Activated naive CD4-positive, alpha-beta T cell treated with anti-CD3 and anti-CD28 coated beads, Interleukin-2, amount 50 U/mL, for 24 hours (primary cell): Measurements from ENCODE around the gene TMEM178B.
"Not testable (repeated sequence)": the region's sequence is repeated elsewhere in the genome, so short reads cannot be mapped to it uniquely, and the experiment has no call there.

ENCODE experiments used
- H3K27ac Mint-ChIP-seq: one replicate; pipeline ENCODE4 v1.8.0; 2021; ENCODE audit warnings: mild to moderate bottlenecking, mixed read lengths
- H3K27me3 Mint-ChIP-seq: one replicate; pipeline ENCODE4 v1.8.0; 2021; ENCODE audit warnings: mixed read lengths
- H3K36me3 Mint-ChIP-seq: one replicate; pipeline ENCODE4 v1.8.0; 2021; ENCODE audit warnings: mixed read lengths
- H3K4me1 Mint-ChIP-seq: one replicate; pipeline ENCODE4 v1.8.0; 2021; ENCODE audit warnings: mixed read lengths
- H3K4me3 Mint-ChIP-seq: one replicate; pipeline ENCODE4 v1.8.0; 2021; ENCODE audit warnings: mild to moderate bottlenecking, mixed read lengths
- H3K9me3 Mint-ChIP-seq: one replicate; pipeline ENCODE4 v1.8.0; 2021; ENCODE audit warnings: mixed read lengths

TMEM178B gene

DNA sequence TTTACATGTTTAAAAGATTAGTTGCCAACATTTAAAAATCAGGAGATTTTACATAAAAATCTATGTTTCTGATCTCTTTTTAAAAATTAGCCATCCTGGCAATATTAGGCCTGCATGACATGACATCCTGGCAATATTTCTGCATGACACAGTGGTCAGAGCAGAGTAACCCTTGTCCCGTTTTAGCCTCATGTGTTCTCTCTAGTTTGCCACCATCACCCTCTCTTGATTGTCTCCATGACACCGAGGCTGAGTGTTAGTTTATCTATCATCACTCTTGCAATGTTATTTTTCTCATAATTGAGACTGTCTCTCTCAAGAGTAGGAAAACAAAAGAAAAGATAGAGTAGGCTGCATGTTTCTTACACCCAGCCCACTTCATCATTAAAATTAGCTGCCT lies 287.6 kb downstream of the TMEM178B start:
- no peak overlapping the region for H3K4me3 Mint-ChIP-seq
- H3K27ac Mint-ChIP-seq, result no peak overlapping the region
- H3K9me3 Mint-ChIP-seq, result no peaks in the 10 kb centered on the region
- H3K36me3 Mint-ChIP-seq, result no peaks in the 10 kb centered on the region
- H3K27me3 Mint-ChIP-seq, result peaks cover 1% of the 10 kb centered on the region
- no peaks in the 10 kb centered on the region for H3K4me1 Mint-ChIP-seq

DNA sequence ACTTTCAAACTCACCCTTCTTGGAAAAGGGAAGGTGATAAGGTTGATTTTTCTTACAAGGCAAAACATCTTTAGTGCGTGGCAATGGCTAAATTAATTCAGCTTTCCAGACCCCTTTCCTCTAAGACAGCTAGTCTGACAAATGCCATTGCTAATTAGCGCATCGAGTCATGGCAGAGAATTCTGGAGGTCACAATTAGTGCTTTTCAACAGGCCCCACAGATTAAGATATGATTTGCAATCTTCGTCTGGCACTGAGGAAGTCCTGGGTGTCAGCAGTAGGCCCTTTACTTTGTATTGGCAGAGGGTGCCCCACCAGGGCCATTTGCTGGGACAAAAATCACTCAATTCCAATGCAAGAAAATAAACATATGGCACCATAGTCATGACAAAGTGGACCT lies 288.1 kb downstream of the TMEM178B start:
- H3K4me1 Mint-ChIP-seq, result no peaks in the 10 kb centered on the region
- no peaks in the 10 kb centered on the region for H3K36me3 Mint-ChIP-seq
- H3K9me3 Mint-ChIP-seq, result no peaks in the 10 kb centered on the region
- H3K27ac Mint-ChIP-seq, result no peak overlapping the region
- H3K27me3 Mint-ChIP-seq, result peaks cover 1% of the 10 kb centered on the region
- no peak overlapping the region for H3K4me3 Mint-ChIP-seq

DNA sequence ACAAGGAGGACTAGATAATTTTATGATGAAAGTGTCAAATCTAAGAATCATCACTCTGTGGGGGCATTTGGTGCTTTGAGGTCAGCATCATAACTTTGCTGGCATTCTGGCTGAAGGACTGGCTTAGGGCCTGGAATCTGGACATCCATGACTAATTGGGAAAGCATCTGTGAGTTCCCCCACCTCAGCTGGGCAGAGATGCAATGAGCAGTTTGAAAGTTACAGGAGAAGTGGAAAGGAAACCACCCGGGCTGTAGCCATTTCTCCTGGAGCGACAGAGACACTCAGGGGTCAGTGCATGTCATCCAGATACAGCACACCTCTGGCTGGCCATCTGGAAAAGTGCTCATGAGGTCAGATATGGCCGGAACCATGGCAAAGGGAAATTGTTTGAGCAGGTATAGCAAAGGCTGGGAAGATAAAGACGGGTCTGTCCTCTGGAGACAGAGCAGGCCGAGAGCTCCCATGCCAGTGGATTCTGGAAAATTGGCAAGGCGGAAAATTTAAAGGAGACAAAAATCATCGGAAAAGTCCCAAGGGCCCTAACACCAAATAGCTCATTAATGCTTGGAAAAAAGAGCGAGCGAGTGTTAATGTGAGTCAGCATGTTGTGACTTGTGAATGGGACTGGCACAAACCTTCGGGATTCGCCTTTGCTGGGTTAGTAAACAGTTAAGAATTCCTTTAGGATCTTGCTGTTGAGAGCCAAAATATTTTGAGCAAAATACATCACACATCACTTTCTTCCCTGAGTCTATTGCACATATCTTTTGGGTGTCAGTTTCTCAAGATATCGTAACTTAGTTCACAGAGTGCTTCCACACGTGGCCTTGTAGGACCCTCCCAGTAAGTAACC lies 288.9 kb downstream of the TMEM178B start:
- Mint-ChIP-seq H3K27ac (no peak overlapping the region), H3K4me3 (no peak overlapping the region), H3K9me3 (no peaks in the 10 kb centered on the region), H3K4me1 (no peaks in the 10 kb centered on the region), H3K27me3 (peaks cover 1% of the 10 kb centered on the region), H3K36me3 (no peaks in the 10 kb centered on the region)

DNA sequence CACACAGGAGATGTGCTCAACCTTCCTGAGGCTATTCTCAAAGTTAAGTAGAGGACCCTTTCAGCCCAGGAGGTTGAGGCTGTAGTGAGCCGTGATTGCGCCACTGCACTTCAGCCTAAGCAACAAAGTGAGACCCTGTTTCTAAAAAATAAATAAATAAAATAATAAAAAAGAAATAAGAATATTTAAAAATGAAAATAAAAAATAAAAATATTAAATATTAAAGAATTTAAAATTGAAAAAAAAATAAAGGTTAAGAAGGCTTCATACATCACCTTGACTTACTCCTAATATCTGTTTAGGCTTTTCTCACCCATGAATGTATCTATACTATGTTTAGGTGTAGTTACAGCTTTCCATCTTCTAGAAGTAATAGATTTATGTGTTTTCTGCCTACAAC lies 289.9 kb downstream of the TMEM178B start:
- Mint-ChIP-seq H3K36me3 (no peaks in the 10 kb centered on the region), H3K9me3 (no peaks in the 10 kb centered on the region)

DNA sequence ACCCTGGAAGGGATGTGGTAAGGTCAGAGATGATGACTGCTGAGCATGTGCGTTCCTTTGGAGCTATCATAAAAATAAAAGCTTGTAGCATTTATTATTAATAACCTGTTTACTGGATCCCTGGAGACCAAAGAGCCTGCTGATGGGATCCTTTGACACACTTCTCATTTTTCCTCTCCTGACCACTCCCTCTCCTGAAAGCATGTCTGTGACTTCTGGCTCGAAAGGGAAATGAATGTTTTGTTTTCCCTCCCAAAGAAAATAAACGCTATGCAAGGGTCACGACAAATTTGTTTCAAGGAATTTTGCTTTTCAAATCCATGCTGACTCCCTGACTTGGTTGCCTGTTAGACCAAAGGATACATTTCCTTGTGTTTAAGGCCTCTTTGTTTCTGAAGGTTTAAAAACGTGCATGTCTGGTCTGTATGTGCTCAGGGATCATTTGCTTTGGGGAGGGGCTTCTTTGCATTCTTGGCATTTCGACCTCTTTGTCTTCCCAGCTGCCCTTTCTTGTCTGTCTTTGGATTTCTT lies 292.3 kb downstream of the TMEM178B start:
- Mint-ChIP-seq H3K27me3 (peaks cover 1% of the 10 kb centered on the region), H3K36me3 (no peaks in the 10 kb centered on the region), H3K4me3 (no peak overlapping the region), H3K9me3 (no peaks in the 10 kb centered on the region), H3K4me1 (no peaks in the 10 kb centered on the region), H3K27ac (no peak overlapping the region)

More for the DNA sequence above, 289.9 kb downstream of the TMEM178B start:
- H3K27me3 Mint-ChIP-seq, result peaks cover 1% of the 10 kb centered on the region
- H3K27ac Mint-ChIP-seq, result no peak overlapping the region
- H3K4me3 Mint-ChIP-seq, result no peak overlapping the region
- no peaks in the 10 kb centered on the region for H3K4me1 Mint-ChIP-seq

DNA sequence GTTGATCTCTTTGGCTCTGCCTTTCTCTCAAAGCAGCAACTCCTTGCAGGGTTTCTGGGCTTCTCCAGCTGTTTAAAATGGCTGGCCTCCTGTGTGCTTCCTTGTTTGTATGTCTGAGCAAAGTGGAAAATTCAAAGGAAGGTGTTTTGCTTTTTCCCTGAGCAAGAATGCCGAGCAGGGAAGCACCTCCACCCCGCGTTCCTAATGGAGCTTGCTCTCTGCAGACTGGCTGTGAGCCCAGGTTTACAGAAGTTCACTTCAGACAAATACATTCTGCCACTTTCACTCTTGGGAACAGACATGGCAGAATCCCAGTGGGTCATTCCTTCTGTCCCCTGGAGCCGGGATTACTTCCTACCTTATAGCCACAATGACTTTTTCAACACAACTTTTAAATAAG lies 295.6 kb downstream of the TMEM178B start:
- Mint-ChIP-seq H3K27ac (no peak overlapping the region), H3K4me3 (no peak overlapping the region)

DNA sequence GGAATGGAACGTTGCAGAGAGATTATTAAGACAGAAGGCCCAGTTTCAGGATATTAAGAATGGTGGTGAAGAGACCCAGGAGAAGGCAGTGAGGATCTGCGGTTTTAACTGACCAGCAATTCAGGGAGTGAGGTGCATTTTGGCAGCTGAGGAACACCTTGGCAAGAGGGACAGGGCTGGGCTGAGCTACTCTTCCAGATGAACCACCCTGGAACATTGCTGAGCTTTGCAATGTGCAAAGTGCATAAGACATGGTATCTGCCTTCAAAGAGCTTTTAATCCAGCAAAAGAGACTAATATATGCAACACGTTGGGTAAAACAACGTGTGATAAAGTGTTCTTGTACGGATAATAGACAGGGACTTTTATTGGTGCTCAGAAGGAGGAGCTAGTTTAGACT lies 296.3 kb downstream of the TMEM178B start:
- H3K27ac Mint-ChIP-seq, result no peak overlapping the region
- H3K4me1 Mint-ChIP-seq, result no peaks in the 10 kb centered on the region
- H3K4me3 Mint-ChIP-seq, result no peak overlapping the region
- H3K9me3 Mint-ChIP-seq, result no peaks in the 10 kb centered on the region
- H3K27me3 Mint-ChIP-seq, result peaks cover 5% of the 10 kb centered on the region
- no peaks in the 10 kb centered on the region for H3K36me3 Mint-ChIP-seq

More for the DNA sequence above, 295.6 kb downstream of the TMEM178B start:
- Mint-ChIP-seq H3K9me3 (no peaks in the 10 kb centered on the region), H3K4me1 (no peaks in the 10 kb centered on the region), H3K36me3 (no peaks in the 10 kb centered on the region), H3K27me3 (peaks cover 3% of the 10 kb centered on the region)

DNA sequence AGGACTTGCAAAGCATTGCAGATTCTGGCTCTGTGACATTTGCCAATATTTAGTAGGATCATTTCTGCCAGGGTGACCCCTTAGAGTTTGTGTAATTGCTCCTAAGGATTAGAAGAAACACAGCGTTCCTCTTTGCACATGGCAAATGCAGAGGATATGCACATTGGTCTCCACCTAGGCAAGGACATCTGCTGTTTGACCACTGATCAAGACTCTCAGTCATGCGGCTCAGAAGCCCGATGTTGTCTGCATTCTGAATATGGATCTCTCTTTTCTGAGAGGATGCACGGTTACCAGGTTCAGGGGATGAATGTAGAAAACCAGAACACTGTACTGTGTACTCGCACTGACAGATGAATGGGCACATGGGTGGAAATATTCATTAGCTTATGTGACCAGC lies 296.8 kb downstream of the TMEM178B start:
- Mint-ChIP-seq H3K4me1 (no peaks in the 10 kb centered on the region), H3K27me3 (peaks cover 6% of the 10 kb centered on the region), H3K4me3 (no peak overlapping the region), H3K9me3 (no peaks in the 10 kb centered on the region), H3K36me3 (no peaks in the 10 kb centered on the region), H3K27ac (no peak overlapping the region)

DNA sequence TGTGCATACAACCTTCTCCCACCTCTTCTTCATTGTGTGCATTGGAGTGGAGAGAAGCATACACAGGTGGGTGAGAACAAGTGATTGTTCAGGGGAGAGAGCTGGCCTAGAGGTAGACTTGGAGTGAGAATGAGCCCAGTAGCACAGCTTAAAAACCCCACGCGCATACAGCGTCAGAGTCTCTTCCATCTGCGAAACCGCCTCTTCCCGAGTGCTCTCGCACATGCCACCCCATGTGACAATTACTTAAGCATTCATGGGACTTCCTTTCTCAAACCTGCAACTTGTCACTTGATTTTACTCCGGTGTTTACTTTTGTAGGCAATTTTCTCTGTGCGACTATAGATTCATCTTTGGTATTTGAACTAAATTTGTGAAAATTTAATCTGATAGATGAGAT lies 300.6 kb downstream of the TMEM178B start:
- Mint-ChIP-seq H3K27ac (no peak overlapping the region), H3K4me1 (no peaks in the 10 kb centered on the region), H3K9me3 (no peaks in the 10 kb centered on the region), H3K36me3 (no peaks in the 10 kb centered on the region), H3K4me3 (no peak overlapping the region), H3K27me3 (peaks cover 10% of the 10 kb centered on the region)

DNA sequence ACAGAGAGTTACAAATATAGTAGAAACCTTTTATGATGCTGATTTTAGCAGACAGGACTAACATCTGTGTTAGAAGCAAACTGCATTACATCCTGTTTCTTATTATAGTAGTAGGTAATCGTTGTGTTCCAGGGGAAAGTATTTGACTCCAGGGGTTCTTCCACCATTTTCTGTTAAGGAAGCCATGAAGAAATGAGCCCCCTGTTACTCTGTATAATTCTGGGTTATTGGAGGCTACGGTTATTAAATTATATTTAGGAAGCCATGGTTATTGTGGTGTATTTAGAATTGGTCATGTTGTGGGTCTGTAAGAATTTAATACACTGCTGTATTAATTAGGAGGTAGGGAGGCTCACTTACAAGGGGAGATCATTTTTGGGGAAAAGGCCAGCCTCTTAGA lies 301.6 kb downstream of the TMEM178B start:
- Mint-ChIP-seq H3K4me3 (no peak overlapping the region), H3K27ac (no peak overlapping the region), H3K36me3 (no peaks in the 10 kb centered on the region), H3K9me3 (no peaks in the 10 kb centered on the region), H3K27me3 (peaks cover 12% of the 10 kb centered on the region), H3K4me1 (no peaks in the 10 kb centered on the region)

DNA sequence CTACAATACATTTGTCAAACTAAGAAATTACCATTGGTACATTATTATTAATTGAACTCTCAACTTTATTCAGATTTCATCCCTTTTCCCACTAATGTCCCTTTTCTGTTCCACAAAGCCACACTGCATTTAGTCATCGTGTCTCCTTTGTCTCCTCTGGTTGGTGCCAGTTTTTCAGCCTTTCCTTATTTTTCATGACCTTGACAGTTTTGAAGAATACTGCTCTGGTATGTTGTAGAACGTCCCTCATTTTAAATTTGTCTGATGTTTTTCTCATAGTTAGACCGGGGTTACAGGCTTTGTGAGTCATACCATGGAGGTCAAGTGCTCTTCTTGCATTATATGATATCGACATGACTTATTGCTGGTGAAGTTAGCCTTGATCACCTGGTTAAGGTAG lies 304.0 kb downstream of the TMEM178B start:
- no peaks in the 10 kb centered on the region for H3K36me3 Mint-ChIP-seq
- H3K4me3 Mint-ChIP-seq, result no peak overlapping the region
- no peak overlapping the region for H3K27ac Mint-ChIP-seq

DNA sequence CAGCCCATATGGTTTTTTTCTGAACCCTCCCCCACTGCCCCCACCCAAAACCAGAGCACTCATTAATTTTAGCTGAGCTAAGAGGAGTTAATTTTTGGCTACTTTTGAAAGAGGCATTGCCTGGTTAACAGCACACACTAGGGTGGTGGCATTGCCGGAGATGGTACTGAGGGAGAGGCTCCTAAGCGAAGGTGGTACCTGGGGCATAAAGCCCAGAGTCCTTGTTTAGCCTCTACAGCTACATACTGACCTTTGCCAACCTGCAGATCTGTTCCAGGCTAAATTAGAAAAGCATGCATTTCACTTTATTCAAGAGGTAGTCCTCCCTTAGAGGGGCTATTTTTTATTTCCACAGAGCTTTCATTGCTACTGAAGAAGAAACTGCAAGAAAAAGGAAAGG lies 304.5 kb downstream of the TMEM178B start:
- Mint-ChIP-seq H3K27me3 (peaks cover 14% of the 10 kb centered on the region), H3K9me3 (no peaks in the 10 kb centered on the region), H3K36me3 (no peaks in the 10 kb centered on the region), H3K4me1 (no peaks in the 10 kb centered on the region), H3K4me3 (no peak overlapping the region), H3K27ac (no peak overlapping the region)

More for the DNA sequence above, 304.0 kb downstream of the TMEM178B start:
- no peaks in the 10 kb centered on the region for H3K9me3 Mint-ChIP-seq
- H3K27me3 Mint-ChIP-seq, result peaks cover 14% of the 10 kb centered on the region
- H3K4me1 Mint-ChIP-seq, result no peaks in the 10 kb centered on the region

DNA sequence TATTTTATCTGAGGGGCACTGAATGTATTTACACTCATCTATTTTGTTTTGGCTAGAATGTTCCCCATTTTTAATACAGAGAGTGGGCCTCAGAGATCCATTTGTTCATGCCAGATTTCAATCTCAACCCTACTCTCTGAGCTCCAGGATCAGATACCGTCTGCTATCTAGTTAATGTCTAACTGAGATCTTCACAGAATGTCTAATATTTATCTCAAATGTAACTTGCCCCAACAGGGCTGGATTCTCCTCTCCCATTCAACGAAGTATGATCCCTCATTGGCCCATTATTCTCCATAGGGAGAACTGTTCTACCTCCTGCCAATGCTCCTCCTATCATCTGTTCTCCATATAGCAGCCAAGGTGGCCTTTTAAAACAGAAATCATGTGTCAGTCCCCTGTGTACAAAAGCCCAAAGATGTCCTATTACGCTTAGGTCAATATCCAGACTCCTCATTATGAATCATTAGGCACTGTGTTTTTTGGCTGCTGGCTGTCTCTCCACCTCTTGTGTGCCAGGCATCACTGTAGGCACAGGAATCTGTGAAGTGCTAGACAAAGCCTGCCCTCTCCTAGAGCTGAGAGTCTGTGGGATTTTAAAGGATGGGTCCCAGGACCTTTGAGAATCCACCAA lies 308.0 kb downstream of the TMEM178B start:
- Mint-ChIP-seq H3K36me3 (no peaks in the 10 kb centered on the region), H3K9me3 (no peaks in the 10 kb centered on the region), H3K27ac (no peak overlapping the region), H3K4me1 (no peaks in the 10 kb centered on the region), H3K27me3 (peaks cover 9% of the 10 kb centered on the region), H3K4me3 (no peak overlapping the region)

DNA sequence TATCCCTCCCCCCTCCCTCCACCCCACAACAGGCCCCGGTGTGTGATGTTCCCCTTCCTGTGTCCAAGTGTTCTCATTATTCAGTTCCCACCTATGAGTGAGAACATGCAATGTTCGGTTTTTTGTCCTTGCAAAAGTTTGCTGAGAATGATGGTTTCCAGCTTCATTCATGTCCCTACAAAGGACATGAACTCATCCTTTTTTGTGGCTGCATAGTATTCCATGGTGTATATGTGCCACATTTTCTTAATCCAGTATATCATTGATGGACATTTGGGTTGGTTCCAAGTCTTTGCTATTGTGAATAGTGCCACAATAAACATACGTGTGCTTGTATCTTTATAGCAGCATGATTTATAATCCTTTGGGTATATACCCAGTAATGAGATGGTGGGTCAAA lies 309.5 kb downstream of the TMEM178B start:
- not testable (repeated sequence) for H3K4me3 Mint-ChIP-seq, H3K27me3 Mint-ChIP-seq, H3K4me1 Mint-ChIP-seq, H3K27ac Mint-ChIP-seq, H3K9me3 Mint-ChIP-seq, H3K36me3 Mint-ChIP-seq

DNA sequence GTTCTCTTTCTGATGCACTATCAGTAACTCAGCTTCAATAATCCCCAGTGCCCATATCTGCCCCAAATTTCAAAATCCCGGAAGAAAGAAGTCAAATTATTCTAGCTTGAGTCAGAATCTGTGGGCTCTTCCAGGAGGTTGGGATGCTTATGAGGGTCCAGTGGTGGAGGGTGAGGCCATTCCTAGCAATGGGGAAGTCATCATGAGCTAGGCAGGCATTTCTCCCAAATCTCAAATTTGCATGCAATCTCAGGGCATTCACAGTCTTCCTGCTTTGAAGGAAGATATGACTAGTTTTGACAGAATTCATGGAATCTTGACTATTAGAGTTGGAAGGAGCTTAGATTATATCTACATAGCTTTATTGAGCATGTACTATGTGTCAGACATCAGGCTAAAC lies 313.0 kb downstream of the TMEM178B start:
- H3K36me3 Mint-ChIP-seq, result no peaks in the 10 kb centered on the region
- peaks cover 8% of the 10 kb centered on the region for H3K27me3 Mint-ChIP-seq
- no peak overlapping the region for H3K4me3 Mint-ChIP-seq
- no peaks in the 10 kb centered on the region for H3K9me3 Mint-ChIP-seq
- H3K27ac Mint-ChIP-seq, result no peak overlapping the region
- no peaks in the 10 kb centered on the region for H3K4me1 Mint-ChIP-seq

DNA sequence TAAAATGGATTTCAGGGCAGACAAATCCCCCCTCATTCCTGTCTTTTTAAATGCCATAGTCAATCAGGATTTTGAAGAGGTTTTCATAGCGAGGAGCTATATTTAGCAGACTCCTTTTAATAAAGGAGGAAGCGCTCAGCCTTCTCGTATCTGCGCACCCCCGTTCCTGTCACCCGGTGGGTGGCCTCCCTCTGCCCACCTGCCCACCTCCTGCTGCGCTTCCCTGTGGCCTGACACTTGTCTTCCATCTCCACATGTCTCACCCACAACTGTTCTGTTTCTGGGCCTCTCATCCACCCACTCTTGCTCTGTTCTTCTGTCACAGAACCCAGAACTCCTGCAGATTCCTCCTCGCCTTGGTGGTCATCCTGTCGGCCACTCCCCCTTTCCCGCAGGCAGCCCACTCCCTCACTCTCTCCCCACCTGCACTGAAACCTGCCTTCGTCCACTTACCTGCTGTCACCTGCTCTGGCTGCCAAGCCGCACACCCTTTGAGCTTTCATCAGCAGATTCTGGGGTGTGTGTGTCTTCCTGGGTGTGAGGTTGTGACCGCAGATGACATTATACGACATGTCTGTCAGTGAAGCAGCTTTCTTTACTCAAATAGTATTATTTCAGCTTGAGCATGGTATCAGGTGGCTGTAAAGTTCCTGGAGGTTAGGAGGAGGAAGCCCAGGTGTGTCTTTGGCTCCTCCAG lies 313.8 kb downstream of the TMEM178B start:
- H3K4me1 Mint-ChIP-seq, result no peaks in the 10 kb centered on the region
- no peak overlapping the region for H3K4me3 Mint-ChIP-seq

More for the DNA sequence above, 313.8 kb downstream of the TMEM178B start:
- peaks cover 6% of the 10 kb centered on the region for H3K27me3 Mint-ChIP-seq
- H3K27ac Mint-ChIP-seq, result no peak overlapping the region
- no peaks in the 10 kb centered on the region for H3K36me3 Mint-ChIP-seq
- H3K9me3 Mint-ChIP-seq, result no peaks in the 10 kb centered on the region
